ELR (cell line): ENCODE results near the gene GUCY1A1.
"Not testable (repeated sequence)": the region's sequence is repeated elsewhere in the genome, so short reads cannot be mapped to it uniquely, and the experiment has no call there.

Source experiments
- DNase-seq: peaks from one replicate; pipeline ENCODE4 v3.0.0-alpha.2; 2015; ENCODE audit warnings: low read depth

Gene GUCY1A1, protein sequence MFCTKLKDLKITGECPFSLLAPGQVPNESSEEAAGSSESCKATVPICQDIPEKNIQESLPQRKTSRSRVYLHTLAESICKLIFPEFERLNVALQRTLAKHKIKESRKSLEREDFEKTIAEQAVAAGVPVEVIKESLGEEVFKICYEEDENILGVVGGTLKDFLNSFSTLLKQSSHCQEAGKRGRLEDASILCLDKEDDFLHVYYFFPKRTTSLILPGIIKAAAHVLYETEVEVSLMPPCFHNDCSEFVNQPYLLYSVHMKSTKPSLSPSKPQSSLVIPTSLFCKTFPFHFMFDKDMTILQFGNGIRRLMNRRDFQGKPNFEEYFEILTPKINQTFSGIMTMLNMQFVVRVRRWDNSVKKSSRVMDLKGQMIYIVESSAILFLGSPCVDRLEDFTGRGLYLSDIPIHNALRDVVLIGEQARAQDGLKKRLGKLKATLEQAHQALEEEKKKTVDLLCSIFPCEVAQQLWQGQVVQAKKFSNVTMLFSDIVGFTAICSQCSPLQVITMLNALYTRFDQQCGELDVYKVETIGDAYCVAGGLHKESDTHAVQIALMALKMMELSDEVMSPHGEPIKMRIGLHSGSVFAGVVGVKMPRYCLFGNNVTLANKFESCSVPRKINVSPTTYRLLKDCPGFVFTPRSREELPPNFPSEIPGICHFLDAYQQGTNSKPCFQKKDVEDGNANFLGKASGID

DNA sequence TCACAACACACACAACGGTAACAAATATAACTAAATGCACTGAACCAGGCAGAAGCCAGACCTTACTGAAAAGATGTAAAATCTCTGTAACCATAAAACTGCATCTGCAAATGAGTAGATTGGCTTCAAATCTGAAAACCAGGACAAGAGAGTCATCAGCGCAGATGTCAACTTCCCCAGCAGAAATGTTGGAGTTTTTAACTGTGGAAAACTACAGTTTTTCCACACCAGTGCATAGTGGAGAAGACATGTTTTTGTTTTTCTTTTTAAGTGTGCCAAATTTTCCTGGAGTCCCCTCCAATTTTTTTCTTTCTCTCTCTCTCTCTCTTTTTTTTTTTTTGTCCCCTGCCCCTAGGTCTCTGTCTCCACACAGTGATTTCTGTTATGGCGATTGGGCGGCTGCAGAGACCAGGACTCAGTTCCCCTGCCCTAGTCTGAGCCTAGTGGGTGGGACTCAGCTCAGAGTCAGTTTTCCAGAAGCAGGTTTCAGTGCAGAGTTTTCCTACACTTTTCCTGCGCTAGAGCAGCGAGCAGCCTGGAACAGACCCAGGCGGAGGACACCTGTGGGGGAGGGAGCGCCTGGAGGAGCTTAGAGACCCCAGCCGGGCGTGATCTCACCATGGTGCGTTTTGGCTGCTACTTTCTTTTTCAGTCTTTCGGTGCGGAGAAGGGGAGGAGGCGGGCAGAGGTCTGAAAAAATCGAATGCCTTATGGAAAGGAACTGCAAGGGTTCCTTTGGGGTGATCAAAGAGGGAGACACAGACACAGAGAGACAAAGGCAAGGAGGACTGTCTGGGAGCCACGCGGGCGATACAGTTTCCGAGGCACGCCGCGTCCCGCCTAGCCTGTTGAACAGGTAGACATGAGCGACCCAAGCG, at the start of gene GUCY1A1:
Gene GUCY1A1 (plus strand): TSS at position 505 of the 878 bp plus-strand sequence. CDS start 30,020 bp downstream, outside the sequence.
- DNase-seq: peak; percentile 5

DNA sequence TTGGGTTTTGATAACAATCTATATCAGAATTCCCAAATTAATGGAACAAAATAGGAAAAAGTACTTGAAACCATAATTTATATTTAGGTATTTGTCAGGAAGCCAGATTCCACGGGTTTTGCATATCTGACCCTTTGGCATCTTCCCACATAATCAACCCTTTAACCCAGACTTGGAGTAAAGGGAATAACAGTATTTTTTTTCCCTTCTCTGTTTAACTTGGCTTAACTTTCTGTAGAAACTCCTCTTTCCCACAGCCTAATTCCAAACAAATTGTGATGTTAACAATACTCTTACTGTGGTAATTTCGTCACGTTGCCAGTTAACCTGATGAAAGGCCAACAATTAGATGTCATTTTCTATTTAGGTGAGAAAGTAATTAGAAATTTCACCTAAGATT, 49.4 kb upstream of the GUCY1A1 start:
- no peak for DNase-seq

DNA sequence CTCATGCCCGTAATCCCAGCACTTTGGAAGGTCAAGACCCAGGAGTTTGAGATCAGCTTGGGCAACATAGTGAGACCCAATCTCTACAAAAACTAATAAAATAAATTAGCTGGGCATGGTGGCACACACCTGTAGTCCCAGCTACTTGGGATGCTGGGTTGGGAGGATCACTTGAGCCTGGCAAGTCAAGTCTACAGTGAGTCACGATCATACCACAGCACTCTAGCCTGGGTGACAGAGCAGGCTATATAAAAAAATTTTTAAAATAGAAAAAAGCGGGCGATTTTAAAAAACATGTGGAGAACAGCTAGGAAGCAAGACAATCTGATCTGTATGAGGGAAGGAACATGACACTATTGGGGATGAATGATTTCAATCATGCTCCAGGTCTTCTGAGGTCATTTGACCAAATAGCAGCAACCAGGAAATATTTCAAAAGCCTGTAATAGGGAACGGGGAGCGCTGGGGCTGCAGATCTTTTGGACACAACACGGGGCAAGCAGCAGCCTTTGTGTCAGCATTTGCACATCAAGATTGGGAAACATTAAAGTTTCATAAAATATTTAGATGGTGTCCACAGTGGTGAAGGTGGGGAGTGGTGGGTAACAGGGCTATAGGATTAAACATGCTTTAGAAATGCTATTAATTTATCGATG, 48.3 kb upstream of the GUCY1A1 start:
- no peak for DNase-seq

DNA sequence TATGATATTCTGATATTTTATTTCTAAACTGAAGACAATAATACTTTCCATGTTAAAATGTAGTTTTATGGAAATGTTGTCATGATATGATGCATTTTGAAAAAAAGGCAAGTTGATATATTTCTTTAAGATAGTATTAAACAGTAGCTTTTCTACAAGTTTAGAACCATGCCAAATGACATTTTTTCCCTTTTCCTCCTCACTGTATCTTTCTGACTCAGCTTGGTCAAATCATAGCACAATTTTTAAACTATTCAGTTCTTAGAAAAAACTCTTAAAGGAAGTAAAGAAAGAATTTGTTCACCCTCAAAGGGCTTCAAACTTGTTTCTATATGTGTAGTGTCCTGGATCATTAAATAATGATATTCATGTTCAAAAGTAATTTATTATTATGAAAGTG, 46.0 kb upstream of the GUCY1A1 start:
- no peak for DNase-seq

DNA sequence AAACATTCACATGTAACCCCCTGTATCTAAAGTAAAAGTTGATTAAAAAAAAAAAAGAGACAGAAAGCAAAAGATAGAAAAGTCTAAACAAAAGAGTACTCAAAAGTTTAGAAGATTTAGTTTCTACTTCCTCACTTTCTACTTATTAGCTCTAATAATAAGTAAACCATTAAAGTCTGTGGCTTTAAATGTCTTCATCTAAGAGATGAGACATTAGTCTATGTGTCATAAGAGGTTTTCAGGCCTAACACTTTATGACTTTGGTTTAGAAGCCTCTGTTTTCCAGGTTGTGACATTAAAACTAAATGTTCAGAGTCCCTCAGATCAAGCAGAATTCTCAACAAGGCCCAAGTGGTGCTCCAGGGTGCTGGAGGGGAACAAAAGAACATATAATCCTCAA, 42.2 kb upstream of the GUCY1A1 start:
- DNase-seq: no peak

DNA sequence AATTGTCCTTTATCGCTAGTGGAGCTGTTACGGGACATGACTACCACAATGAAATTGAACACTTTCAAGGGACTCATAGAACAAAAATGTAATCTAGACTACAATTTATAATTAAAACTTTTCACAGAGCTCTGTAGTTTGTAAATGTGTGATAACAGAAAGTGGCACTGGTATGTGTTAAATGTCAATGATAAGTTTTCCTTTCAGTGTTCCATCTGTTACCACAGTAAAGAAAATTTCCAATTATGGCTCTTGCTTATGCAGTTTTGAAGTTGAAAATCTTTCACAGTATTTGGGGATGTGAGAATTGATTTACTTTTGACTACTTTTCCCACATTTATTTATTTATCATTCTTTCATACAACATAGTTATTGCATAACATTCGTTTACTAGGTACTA, 40.1 kb upstream of the GUCY1A1 start:
- no peak for DNase-seq

DNA sequence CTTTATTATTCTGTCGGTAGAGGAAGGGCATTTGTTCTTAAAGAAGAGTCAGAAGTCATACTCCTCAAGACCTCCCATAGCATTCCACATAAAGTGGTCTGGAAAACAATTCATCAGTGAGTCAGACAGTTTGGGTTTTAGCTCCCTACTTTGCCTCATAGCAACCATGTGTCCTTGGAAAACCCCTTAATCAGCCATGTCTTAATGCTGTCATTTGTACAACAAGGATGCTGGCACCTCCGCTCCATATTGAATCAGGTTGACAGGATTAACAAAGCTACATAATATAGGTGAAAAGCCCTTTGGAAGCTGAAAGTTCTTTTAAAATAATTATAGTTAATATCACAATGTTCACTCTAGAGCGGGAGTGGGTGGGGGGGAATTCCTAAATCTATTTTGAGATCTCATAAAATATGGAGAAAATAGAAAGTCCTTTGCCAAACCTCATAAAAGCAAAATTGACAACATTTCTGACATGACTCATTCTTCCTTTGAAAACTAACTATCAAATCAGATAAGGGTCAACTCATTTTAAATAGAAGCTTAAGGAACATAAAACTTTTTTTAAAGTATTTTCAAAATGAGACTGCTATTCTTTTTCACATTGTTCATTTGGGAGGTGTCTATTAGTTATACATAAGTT, 37.3 kb upstream of the GUCY1A1 start:
- peak; percentile 46 for DNase-seq

DNA sequence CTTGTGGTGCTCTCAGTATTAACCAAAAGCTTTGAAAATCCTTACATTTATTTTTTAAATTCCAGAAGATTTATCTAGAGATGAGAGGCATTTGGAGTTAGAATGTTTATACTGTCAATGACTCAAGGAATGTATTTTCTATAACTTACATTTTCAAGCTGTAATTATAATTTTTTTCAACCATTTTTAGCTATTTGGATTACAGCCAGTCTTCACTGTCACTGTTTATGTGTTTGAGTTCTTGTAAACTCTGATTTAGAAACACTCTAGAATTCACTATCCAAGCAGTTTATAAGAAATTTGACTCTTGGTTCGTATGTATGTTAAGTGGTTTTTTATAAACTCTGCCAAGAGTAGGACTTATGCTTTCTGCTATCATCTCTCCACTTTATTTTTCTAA, 36.7 kb upstream of the GUCY1A1 start:
- DNase-seq: no peak

DNA sequence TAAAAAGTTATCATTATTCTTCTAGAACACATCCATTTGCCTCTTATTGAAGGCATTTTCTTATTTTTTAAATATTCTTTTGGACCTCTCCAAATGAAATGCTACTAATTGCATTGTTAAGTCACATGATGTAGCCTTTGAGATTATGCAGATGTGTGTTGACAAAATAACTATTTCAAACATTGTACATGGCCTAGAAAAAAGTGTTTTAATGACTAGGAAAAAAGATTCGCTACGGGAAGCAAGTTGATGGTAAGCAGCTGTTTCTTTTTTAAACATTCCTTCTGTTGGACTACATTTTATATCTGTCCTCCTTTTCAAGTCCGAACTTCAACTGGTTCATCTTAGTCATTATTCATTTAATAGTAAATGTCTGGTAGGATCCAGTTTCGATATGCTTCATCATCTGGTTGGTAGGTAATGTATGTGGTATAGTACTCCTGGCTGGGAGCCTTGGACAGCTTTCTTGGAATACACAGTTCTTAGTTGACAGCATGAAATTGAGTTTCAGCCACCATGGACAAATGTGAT, 34.3 kb upstream of the GUCY1A1 start:
- DNase-seq: no peak

DNA sequence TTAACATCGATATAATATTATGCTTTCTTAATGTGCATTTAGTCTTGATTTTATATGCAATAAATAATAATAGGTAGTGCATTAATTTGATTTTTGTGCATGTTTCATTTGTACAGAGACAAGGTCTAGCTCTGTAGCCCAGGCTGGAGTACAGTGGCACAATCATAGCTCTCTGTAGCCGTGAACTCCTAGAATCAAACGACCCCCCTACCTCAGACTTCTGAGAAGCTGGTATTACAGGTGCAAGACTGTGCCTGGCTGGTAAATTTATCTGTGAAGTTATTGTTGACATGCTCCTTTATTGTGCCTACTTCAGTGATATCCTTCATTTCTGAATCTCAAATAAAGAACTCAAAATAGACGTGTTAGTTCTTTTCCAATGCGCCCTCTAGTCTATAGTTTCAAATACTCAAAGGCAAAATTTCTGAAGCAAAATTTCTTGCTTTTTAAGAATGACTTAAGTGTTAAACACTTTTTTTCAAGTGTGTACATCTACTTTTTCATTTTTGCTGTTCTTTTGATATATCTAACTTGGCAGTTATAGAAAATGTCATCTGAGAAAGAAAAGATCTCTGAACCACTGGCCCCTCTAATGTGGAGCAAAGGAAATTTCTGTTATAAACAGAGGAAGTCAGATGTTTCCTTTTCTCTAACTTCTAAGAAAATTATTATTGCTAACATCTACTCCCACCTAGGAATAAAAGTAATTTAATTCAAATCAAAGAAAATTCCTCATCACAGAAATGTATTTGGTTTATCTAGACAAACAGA, 28.3 kb upstream of the GUCY1A1 start:
- DNase-seq: no peak

DNA sequence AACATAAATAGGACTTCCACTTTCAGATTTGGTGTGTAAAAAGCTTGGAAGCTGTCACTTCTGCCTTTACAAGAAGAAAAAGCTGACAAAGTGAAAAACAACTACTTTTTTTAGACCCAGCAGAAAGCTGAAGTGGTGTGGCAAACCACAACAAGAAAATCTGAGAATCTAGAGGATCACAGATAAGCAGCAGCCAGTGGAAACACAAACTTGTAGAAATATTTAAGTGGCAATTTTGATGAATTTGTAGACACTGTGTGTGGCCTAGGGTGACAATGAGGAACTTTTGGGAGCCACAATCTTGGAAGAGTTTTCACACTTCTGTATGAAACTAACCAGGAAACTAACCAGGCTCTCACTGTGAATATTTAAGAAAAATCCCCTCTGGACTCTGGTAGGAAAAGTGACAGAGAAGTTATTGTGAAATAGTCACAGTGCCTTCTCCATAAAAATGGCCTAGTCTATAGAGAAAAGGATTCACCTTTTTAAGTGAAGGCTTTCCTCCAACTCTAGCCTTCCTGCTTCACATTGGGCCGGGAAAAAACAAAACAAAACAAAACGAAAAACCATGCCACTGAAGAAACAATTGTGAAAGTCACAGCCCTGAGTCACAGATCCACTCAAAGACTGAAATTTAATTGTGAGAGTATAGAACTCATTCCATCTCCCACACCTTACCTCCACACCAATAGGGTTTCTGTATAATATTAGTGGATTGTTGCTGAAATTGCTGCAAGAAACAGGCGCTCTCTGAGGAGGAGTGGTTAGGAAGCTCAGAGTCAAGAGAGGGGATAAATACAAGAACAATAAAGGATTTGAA, 26.7 kb upstream of the GUCY1A1 start:
- no peak for DNase-seq

DNA sequence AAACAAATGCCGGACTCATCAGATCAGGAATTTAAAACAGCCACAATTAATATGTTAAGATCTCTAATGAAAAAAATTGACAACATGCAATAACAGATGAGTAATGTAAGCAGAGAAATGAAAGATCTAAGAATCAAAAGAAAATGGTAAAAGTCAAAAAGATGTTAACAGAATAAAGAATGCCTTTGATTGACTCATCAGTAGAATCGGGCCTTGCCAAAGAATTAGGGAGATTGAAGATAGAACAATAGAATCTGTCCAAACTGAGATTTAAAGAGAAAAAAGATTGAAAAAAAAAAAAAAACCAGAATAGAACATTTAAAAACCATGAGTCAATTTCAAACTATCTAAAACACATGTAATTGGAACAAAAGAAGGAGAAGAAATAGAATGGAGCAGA, 25.9 kb upstream of the GUCY1A1 start:
- DNase-seq: no peak

DNA sequence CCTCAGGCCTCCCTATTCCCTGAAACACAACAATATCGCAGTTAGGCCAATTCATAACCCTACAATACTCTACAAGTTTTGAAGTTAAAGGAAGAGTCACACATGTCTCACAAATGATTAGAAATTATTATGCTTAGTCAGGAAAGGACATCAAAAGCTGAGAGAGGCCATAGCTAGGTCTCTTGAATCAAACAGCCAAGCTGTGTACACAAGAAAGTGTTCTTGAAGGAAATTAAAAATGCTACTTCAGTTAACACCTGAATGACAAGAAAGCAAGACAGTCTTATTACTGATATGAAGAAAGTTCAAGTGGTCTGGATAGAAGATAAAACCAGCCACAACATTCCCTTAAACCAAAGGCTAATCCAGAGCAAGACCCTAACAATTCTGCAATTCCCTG, 23.6 kb upstream of the GUCY1A1 start:
- no peak for DNase-seq

DNA sequence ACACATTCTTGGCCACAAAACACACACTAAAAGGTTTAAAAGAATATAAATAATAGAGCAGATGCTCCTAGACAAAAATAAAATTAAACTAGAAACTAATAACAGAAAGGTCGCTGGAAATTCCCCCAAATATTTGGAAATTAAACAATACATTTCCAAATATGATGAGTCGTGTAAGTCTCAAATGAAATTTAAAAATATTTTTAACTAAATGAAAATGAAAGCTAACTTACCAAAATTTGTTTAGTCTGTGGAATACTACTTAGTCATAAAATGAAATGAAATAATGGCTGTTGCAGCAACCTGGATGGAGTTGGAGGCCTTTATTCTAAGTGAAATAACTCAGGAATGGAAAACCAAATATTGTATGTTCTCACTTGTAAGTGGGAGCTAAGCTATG, 20.6 kb upstream of the GUCY1A1 start:
- DNase-seq: no peak

DNA sequence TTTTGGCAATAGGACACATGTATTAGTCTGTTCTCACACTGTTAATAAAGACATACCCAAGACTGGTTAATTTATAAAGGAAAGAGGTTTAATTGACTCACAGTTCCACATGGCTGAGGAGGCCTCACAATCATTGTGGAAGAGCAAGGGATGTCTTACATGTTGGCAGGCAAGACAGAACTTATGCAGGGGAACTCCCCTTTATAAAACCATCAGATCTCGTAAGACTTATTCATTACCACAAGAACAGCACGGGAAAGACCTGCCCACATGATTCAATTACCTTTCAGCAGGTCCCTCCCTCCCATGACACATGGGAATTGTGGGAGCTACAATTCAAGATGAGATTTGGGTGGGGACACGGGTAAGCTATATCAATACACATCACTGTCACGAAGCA, 15.9 kb upstream of the GUCY1A1 start:
- not testable (repeated sequence) for DNase-seq

DNA sequence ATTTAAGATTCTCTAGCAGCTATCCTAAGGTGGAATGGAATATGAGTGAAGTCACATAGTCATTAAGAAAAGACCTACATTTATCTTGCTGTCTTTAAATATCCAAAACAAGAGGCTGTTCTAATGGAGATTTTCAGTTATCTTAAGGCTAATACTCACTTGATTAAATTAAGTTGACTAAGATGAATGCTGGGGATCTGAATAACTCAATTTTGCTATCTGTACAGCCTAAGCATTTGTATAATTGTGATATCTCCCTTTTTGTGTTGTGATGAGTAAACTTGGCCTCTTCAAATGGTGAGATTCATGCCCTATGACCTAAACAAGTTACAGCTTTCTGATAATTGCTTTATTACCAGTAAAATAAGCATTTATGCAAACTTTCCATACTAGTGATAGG, 13.6 kb upstream of the GUCY1A1 start:
- no peak for DNase-seq

DNA sequence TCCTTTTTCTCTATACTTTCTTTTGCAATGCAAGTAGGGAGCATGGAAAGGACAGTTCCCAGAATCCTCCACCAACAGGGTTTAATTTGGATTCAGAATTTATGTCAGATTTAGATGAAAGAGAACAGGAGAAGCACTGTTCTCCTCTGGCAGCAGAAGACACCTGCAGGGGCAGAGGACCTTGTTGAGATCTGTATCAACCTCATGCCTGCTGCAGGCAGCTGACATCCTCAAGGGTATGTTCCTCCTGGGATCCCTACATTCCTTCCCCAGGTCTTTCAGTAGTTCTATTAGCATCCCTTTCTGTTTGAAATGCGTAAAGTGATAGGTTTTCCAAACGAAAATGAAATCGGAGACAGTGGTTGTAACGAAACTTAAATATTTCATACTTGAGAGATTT, 10.6 kb upstream of the GUCY1A1 start:
- DNase-seq: no peak

DNA sequence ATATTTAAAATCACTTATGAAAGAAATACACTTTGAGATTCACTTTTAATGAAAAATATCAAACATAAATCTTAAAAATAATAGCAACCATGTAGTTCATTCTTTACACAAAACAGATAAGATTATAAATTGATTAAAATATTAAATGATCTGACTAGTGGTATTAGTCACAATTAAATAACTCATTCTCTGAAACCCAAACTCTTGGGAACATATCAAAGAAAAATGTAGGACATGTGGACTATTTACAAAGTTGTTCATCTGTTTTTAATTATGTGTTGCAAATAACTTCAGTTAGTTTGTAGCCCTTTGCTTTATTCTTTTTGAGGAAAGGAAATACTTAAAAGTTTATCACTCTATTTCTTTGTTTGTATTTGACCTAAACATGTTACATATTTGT, 9.5 kb upstream of the GUCY1A1 start:
- no peak for DNase-seq

DNA sequence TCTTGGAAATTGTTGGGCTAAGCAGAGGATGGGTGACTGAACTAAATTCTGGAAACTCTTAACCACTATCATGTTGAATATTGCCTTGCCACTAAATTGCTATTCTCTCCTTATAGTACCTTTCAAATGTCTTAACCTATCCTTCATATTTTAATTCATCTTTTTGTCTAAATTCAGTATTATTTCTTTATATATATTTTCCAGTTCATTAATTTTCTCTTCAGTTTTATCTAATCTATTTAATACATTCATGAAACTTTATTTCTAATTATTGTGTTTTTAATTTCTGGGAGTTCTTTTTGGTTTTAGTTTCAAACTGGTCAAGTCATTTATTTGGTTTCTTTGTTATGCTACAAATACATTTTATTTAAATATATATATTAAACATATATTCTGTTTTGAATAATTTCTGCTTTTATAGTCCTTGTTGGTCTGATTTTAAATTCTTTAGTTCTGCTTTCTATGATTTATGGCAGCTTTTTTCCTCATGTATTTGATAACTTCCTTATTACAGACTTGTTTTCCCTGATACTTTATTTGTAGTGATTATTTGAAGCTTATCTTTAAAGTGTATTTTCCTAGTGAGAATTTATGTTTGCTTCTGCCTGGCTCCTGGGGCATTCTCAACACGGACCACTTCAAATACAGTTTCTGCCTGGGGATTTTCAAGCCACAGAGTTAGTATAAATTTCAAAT, 8.5 kb upstream of the GUCY1A1 start:
- DNase-seq: no peak
